HG03060 (cell line): ENCODE results near the gene SEMA4B.

ENCODE experiments used
- ATAC-seq: cut with Tn5 transposase; IDR thresholded peaks from one replicate; pipeline ENCODE4 v1.9.1; 2021; ENCODE audit warnings: low read depth, moderate number of reproducible peaks; ENCODE audit not compliant: unreplicated experiment

The SEMA4B gene

DNA sequence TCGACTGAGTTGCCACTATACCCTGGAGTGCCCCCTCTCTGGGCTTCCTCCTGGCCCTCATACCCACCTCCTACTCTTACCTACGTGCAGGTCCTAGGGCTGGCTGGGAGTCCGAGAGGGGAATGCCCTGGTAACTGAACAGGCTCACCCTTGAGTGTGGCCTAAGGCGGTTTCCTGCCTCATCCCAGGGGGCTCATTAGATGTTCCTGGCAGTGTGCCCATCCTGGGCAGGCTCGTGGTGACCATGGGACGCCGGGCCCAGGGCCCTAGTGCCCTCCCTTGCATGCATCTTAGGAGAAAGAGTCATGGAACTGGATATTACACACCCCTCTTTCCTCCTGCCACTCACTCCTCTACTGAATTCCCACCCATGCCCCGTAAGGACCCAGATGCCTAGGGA lies 2.8 kb downstream of the SEMA4B start:
- ATAC-seq, result no peak

- ATAC-seq, result no peak
These were observed 4.1 kb downstream of the SEMA4B start for GRCh38 chr15:90205050-90205848.

DNA sequence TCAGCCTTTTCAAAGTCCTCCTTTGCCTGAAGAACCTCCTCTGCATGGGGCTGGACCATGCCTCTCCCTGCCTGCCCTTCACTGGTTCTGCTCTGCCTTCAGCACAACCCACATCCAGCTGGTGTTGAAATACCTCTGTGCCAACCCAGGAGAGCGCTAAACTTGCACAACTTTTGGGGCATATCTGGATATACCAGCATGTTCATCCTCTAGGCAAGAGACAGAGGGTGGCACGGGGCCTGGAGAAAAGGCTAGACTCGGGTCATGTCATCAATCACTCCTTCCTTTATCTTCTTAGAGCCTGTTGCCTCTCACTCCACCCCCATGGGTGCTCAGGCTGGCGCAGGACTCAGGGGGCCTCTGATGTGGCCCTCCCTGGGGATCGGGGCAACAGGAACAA lies 4.8 kb downstream of the SEMA4B start:
- ATAC-seq, result no peak

DNA sequence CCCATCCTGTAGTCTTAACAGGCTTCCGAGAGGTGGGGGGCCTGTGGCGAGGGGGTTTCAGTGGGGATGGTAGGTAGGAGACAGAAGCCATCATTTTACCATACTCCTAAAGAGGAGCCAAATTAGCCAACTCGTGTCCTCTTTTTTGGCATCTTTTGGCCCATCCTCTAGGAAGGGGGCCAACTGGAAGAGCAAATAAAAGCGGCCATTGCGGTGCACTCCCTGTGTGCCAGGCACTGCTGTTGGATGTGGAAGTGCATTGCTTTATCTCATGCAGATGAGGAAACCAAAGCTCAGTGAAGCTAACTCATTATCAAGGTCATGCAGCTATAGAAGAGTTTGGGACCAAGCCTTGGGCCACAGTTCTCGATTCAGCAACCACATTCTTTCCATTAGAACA lies 6.1 kb downstream of the SEMA4B start:
- no peak for ATAC-seq

- no peak for ATAC-seq
These were observed 7.2 kb downstream of the SEMA4B start for GRCh38 chr15:90208356-90208755.

GRCh38 chr15:90209591-90209990 lies 8.5 kb downstream of the SEMA4B start:
- no peak for ATAC-seq

DNA sequence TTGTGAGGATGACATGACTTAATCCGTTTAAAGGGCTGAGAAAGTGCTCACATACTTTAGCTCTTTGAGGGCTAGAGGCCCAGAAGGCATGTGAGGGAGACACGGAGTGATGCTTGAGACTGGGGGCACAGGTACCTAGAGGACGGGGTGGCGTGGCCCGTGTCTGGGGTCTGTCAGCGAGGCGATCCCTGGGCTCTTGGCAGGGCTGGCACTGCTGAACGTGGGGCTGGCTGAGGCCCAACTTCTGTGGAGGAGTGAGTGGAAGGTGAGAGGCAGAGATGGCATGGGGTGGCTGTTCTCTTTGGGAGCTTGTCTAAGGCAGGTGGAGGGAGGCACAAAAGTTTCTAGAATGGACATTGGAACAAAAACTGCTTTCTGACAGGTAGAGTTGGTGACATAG lies 9.5 kb downstream of the SEMA4B start:
- no peak for ATAC-seq

- no peak for ATAC-seq
These were observed 9.9 kb downstream of the SEMA4B start for GRCh38 chr15:90211009-90211408.

DNA sequence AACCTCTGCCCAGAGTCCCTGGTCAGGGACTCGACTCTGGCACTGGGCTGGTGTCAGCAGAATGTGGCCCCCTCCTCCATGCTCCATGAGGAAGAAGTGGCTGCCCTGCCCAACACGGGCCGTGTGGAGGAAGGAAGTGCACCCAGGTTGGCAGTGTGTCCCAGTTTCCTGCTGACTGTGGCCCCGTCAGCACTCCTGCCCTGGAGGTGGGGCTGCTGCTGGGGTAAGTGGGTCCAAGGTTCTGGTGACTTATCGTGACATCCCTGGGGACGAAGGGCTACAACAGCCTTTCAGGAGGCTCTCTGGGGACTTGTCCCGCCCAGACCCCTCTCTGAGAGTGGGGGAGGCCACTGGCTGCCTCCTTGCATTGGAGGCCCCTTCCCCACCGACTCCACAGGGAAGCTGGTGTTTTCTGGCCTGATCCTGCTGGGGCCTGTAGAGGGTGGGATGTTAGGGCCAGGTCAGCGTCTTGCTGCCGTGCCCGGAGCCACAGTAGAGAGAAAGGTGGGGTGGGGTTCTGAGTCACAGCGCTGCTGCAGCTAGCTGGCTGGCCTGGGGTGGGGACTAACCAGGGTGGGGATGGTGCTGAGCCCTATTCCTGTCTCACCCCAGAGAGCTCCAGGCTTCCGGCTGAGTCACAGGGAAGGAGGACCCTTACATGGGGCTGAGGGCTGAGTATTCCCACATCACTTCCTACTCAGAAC lies 10.5 kb downstream of the SEMA4B start:
- no peak for ATAC-seq

DNA sequence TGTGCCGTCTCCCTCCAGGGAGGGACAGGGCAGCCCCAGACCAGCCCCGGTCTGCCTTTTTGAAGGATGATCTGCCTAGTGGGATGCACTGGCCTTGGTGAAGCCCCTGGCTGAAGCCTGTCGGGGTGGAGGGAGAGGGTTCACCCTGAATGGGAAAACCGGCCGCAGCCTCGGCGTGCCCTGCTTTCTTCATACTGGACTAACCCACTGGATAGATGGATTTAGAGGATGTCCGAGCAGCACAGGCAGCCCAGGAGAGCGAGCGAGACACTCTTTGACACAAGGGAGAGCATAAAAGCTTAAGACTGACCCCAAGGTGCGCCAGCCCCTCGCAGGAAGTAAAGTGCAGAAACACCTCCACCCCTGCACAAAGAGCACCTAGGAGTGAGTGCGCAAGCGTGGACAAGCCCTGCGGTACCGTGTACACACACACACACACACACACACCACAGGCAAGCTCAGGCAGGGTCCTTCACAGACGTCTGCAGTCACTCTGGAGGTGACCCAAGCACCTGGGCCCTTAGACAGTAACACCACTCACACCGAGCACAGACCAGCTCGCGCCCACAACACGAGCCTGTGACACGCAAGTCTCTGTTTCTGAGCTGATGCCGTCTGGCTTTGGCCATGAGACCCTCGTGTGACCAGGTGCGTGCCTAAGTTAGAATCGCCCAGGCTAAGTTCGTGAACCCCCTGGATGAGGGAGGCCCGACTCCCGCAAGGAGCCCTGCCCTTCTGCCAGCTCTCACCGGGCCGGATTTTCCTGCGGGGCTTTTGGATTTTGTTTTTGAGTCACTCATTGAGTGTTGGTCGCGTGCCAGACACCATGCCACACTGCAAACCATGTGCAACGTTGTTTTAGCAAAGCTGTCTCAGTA lies 11.3 kb downstream of the SEMA4B start:
- ATAC-seq, result no peak

- ATAC-seq, result no peak
These were observed 12.1 kb downstream of the SEMA4B start for GRCh38 chr15:90213122-90213817.

DNA sequence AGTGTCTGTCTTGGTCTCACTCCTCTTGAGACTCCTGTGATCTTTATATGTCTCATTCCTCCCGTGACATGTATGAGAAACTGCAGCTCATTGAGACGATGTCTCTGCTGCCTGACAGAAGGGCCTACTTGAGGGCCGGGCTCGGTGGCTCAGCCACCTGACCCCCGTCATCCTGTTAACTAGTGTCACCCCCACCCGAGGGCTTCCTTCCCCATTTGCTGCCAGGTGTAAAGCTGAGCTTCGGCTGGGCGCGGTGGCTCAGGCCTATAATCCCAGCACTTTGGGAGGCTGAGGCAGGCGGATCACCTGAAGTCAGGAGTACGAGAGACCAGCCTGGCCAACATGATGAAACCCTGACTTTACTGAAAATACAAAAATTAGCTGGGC lies 12.7 kb downstream of the SEMA4B start:
- no peak for ATAC-seq

DNA sequence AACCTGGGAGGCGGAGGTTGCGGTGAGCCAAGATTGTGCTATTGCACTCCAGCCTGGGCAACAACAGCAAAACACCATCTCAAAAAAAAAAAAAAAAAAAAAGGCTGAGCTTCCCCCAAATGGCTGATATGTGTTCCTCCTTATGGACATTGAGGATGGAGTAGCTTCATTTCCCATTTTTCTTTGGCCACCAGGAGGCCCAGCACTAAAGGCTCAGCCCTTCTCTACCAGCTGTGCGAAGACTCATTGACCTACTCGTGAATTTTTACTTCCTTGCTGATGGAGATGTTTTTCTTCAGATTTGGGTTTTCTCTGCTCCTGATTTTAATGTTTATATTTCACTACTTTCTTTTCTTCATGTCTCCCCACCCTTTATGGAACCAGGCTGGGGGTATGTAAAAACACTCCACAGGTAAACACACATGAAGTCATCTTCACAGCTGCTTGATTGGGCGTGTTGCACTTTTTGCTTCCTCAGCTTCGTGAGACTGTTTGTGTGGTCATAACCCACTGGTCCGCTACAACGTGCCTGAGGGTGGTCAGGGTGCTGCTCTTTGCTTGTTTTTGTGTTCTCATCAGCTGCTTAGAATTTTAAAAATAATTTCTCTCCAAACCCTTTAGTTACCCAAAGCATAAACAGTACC lies 13.5 kb downstream of the SEMA4B start:
- ATAC-seq, result no peak

- no peak for ATAC-seq
These were observed 16.7 kb downstream of the SEMA4B start for GRCh38 chr15:90217671-90218394.

DNA sequence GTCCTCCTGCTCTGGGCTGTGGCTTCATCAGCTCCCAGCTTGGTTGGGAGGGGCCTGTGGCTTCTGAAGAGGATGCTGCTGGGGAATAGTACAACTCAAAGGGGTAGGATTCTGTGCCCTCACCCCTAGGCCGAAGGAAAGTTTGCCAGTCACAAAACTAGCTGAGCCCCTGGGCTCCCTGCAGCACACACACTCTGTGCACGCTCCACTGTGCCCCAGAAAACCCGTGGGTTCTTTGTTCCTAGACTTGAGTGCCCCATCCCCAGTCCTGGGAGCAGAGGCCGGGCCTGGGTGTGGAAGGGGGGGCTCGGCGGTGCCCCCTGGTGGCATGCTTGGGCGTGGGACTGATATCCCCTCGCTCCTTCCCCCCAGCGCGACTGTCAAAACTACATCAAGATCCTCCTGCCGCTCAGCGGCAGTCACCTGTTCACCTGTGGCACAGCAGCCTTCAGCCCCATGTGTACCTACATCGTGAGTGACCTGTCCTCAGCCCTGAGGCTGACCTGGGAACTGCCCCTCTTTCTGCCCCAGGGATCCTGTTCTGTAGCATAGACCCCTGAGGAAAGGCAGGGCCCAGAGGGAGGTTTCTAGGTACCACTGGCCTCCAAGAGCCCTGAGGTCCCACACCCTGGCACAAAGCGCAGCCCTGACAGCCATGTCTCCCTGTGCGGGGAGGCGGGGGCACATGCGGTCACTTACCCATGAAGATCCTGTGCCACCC lies 18.5 kb downstream of the SEMA4B start:
- no peak for ATAC-seq

DNA sequence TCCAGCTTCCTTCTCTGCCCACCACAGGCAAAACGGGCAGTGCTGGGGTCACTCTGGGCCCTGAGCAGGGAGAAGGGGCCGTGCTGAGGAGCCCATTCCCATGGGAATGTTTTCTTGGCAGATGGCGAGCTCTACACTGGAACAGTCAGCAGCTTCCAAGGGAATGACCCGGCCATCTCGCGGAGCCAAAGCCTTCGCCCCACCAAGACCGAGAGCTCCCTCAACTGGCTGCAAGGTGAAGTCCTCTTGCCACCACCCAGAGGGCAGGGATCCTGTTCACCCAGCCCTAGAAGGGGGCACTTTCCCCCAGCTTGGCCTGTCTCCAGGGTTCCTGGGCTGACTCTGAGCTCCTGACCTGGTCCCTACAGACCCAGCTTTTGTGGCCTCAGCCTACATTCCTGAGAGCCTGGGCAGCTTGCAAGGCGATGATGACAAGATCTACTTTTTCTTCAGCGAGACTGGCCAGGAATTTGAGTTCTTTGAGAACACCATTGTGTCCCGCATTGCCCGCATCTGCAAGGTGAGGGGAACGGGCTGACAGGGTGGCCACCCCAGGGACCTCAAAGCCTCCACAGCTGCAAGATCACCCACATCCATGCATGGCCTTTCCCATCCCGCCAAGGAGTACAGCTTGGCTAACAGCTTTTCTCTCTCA lies 20.2 kb downstream of the SEMA4B start:
- no peak for ATAC-seq

- no peak for ATAC-seq
These were observed 21.4 kb downstream of the SEMA4B start for GRCh38 chr15:90222547-90222946.

- ATAC-seq, result no peak
These were observed 22.5 kb downstream of the SEMA4B start for GRCh38 chr15:90223441-90224165.
